DOHH2 (cell line): Measurements from ENCODE around the gene FOXF2.

ENCODE experiments used
- EZH2phosphoT487 ChIP-seq: fragments of 200-600 bp; sonication (generic); IDR thresholded peaks from 2 replicates; pipeline ENCODE4 v1.6.1; 2017; ENCODE audit warnings: borderline replicate concordance, mild to moderate bottlenecking, antibody characterized with exemption, low read length, moderate library complexity, mixed read lengths
- TF ChIP-seq, protein P1 (sequence below): fragments of 200-600 bp; sonication (generic); IDR thresholded peaks from one replicate; pipeline ENCODE4 v1.5.1; 2014; ENCODE audit warnings: antibody characterized with exemption, mild to moderate bottlenecking, low read depth, low read length; ENCODE audit not compliant: poor library complexity, severe bottlenecking

- TF ChIP-seq, protein P1, sequence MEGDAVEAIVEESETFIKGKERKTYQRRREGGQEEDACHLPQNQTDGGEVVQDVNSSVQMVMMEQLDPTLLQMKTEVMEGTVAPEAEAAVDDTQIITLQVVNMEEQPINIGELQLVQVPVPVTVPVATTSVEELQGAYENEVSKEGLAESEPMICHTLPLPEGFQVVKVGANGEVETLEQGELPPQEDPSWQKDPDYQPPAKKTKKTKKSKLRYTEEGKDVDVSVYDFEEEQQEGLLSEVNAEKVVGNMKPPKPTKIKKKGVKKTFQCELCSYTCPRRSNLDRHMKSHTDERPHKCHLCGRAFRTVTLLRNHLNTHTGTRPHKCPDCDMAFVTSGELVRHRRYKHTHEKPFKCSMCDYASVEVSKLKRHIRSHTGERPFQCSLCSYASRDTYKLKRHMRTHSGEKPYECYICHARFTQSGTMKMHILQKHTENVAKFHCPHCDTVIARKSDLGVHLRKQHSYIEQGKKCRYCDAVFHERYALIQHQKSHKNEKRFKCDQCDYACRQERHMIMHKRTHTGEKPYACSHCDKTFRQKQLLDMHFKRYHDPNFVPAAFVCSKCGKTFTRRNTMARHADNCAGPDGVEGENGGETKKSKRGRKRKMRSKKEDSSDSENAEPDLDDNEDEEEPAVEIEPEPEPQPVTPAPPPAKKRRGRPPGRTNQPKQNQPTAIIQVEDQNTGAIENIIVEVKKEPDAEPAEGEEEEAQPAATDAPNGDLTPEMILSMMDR = no peak
- TF ChIP-seq EZH2phosphoT487 = no peak
These were observed 42.8 kb upstream of the FOXF2 start for GRCh38 chr6:1346558-1347091.
